HepG2 (cell line): ENCODE results near the gene MAOB. TPM values are rescaled to one million over a fixed set of nuclear protein-coding genes. Genes with fewer than 3 reads are reported as not detected.

Source experiments
- ATAC-seq: fragments of 200-7000 bp; cut with Tn5 transposase; 3 replicates; pipeline ENCODE4 v1.9.1; 2020; ENCODE audit warnings: mild to moderate bottlenecking, moderate library complexity
- BruUV-seq: library from RNA; stranded (reverse); fragments of 400-500 nt; replicated peaks from 2 replicates; lab custom pipeline; 2021; lab: Mats Ljungman, UMichigan
- CTCF ChIA-PET: fragments of 300-600 bp; formaldehyde crosslinking; extraction: SDS; loops from one replicate; lab custom pipeline; 2021; ENCODE audit warnings: low total read pairs, inconsistent platforms, low intra/inter-chr PET ratio; lab: Yijun Ruan, JAX
- POLR2A ChIA-PET: fragments of 350-600 bp; sonication (Branson Sonifier 250); formaldehyde crosslinking; loops from one replicate; lab custom pipeline; 2020; ENCODE audit warnings: antibody characterized with exemption, inconsistent platforms; lab: Yijun Ruan, JAX
- DNase-seq: peaks from one replicate; pipeline ENCODE4 v3.0.0-alpha.2; 2015; ENCODE audit warnings: low spot score
- FAIRE-seq: peaks from 3 replicates; lab custom pipeline; 2011; peaks lifted over from hg19 to GRCh38; lab: Jason Lieb, UNC
- H2AFZ ChIP-seq: one replicate; pipeline ENCODE4 v1.6.1; 2011; ENCODE audit warnings: low read length, inconsistent platforms
- H3K27ac ChIP-seq: fragments of 300-600 bp; 3 replicates; pipeline ENCODE4 v1.8.0; 2011; ENCODE audit warnings: mixed run types, mild to moderate bottlenecking, mixed read lengths, low read length, inconsistent platforms; ENCODE audit not compliant: insufficient read depth; ENCODE audit errors: extremely low read length
- H3K27me3 ChIP-seq, 2 experiments: fragments of 200-600 bp in 1 of 2; 2 replicates in 1 of 2; 3 replicates in 1 of 2; pipeline versions ENCODE4 v1.6.0 to v1.8.0; 2011; ENCODE audit warnings: low read length in 2 of 2, mild to moderate bottlenecking in 2 of 2, moderate library complexity in 2 of 2, inconsistent platforms in 1 of 2; ENCODE audit not compliant: insufficient read depth in 2 of 2, control insufficient read depth in 1 of 2
- H3K36me3 ChIP-seq, 2 experiments: fragments of 200-600 bp in 1 of 2; replicated peaks in 1 of 2; 2 replicates in 1 of 2; 3 replicates in 1 of 2; pipeline versions ENCODE4 v1.5.1 to v1.8.0; 2011; ENCODE audit warnings: low read length in 2 of 2, inconsistent platforms in 1 of 2; ENCODE audit not compliant: insufficient read depth in 2 of 2, control insufficient read depth in 1 of 2
- H3K4me1 ChIP-seq: 2 replicates; pipeline ENCODE4 v1.5.1; 2012; ENCODE audit warnings: low read length, inconsistent platforms; ENCODE audit not compliant: insufficient read depth
- H3K4me2 ChIP-seq: 2 replicates; pipeline ENCODE4 v1.6.0; 2011; ENCODE audit warnings: low read depth, low read length, inconsistent platforms
- H3K4me3 ChIP-seq, 3 experiments: fragments of 200-600 bp in 1 of 3; sonication (generic), shearing (Covaris generic) in 1 of 3; replicated peaks in 1 of 3; 2 replicates each; pipeline ENCODE4 v1.5.1; 2011 to 2016; ENCODE audit warnings: low read length in 3 of 3, inconsistent platforms in 2 of 3, low read depth in 2 of 3, mild to moderate bottlenecking in 2 of 3, control low read depth in 1 of 3, mixed read lengths in 1 of 3; ENCODE audit not compliant: insufficient read depth in 1 of 3
- H3K79me2 ChIP-seq: one replicate; pipeline ENCODE4 v1.6.1; 2011; ENCODE audit warnings: low read length, inconsistent platforms; ENCODE audit not compliant: insufficient read depth
- H3K9ac ChIP-seq: 2 replicates; pipeline ENCODE4 v1.6.0; 2011; ENCODE audit warnings: mild to moderate bottlenecking, low read depth, low read length, inconsistent platforms; ENCODE audit not compliant: insufficient read depth
- H3K9me3 ChIP-seq: 2 replicates; pipeline ENCODE4 v1.5.1; 2012; ENCODE audit warnings: mild to moderate bottlenecking, low read length
- H4K20me1 ChIP-seq: 2 replicates; pipeline ENCODE4 v1.6.0; 2011; ENCODE audit warnings: inconsistent platforms, mild to moderate bottlenecking, low read length, moderate library complexity; ENCODE audit not compliant: insufficient read depth
- ARID3A ChIP-seq: IDR thresholded peaks from 2 replicates; pipeline ENCODE4 v1.6.1; 2012; ENCODE audit warnings: low read depth, low read length, improper control_type of control experiment
- CBFB ChIP-seq: sonication (generic); formaldehyde crosslinking; IDR thresholded peaks from 2 replicates; pipeline ENCODE4 v1.4.0; 2020; ENCODE audit warnings: missing genetic modification reagents
- CCDC6 ChIP-seq: sonication (generic); formaldehyde crosslinking; IDR thresholded peaks from 2 replicates; pipeline ENCODE4 v1.8.1; 2022; ENCODE audit warnings: mild to moderate bottlenecking, missing genetic modification reagents, moderate library complexity
- DZIP1 ChIP-seq: sonication (generic); formaldehyde crosslinking; IDR thresholded peaks from 2 replicates; pipeline ENCODE4 v1.5.0; 2020; ENCODE audit warnings: mild to moderate bottlenecking, missing genetic modification reagents
- HNRNPLL ChIP-seq: fragments of 200-400 bp; formaldehyde crosslinking; IDR thresholded peaks from 2 replicates; pipeline ENCODE4 v1.6.1; 2017; ENCODE audit warnings: mild to moderate bottlenecking, low read depth, low read length; ENCODE audit not compliant: poor library complexity, severe bottlenecking
- MAFF ChIP-seq: IDR thresholded peaks from 2 replicates; pipeline ENCODE4 v1.6.1; 2011; ENCODE audit warnings: low read depth, low read length, improper control_type of control experiment
- MAFK ChIP-seq, 2 experiments: IDR thresholded peaks in 1 of 2; conservative IDR thresholded peaks in 1 of 2; 2 replicates each; pipeline ENCODE4 v1.6.1; 2011; ENCODE audit warnings: improper control_type of control experiment in 2 of 2, low read length in 2 of 2
- MAZ ChIP-seq, 2 experiments: sonication (generic) in 1 of 2; formaldehyde crosslinking in 1 of 2; IDR thresholded peaks; 2 replicates each; pipeline versions ENCODE4 v1.5.0 to v1.6.1; 2012 to 2020; ENCODE audit warnings: low read depth in 2 of 2, mild to moderate bottlenecking in 2 of 2, borderline replicate concordance in 1 of 2, improper control_type of control experiment in 1 of 2, low read length in 1 of 2, missing genetic modification reagents in 1 of 2, moderate library complexity in 1 of 2
- ZBTB38 ChIP-seq: sonication (generic); formaldehyde crosslinking; IDR thresholded peaks from 2 replicates; pipeline ENCODE4 v1.5.1; 2020; ENCODE audit warnings: mild to moderate bottlenecking, missing genetic modification reagents
- ZNF296 ChIP-seq: sonication (generic); formaldehyde crosslinking; conservative IDR thresholded peaks from 2 replicates; pipeline ENCODE4 v1.5.0; 2020; ENCODE audit warnings: mild to moderate bottlenecking, missing genetic modification reagents
- ZNF761 ChIP-seq: sonication (generic); formaldehyde crosslinking; conservative IDR thresholded peaks from 2 replicates; pipeline ENCODE4 v1.4.0; 2020; ENCODE audit warnings: mild to moderate bottlenecking, missing genetic modification reagents
- WGBS: methylation state at CpG from one replicate; pipeline ENCODE4 v1.1.6; 2017; ENCODE audit warnings: low lambda C conversion rate; 5-methylcytosine and 5-hydroxymethylcytosine counted together
- in situ Hi-C: cut with HindIII; loops from 2 replicates; pipeline ENCODE4 v1.10.0; 2017; ENCODE audit warnings: low pct_unique_long_range_greater_than_20kb; ENCODE audit not compliant: extremely low pct_ligation_motif_present
- intact Hi-C: fragments of 100-400 bp; cut with micrococcal nuclease; formaldehyde crosslinking; loops from one replicate; pipeline ENCODE4 v1.10.0; 2022; ENCODE audit not compliant: unreplicated experiment
- polyA plus RNA-seq, 8 experiments: library from polyadenylated mRNA; depleted of rRNA in 3 of 8; stranded (reverse) in 7 of 8; unstranded in 1 of 8; fragments of >200 nt; fragmentation: Illumina TruSeq in 4 of 8; extraction: Trizol in 4 of 8; gene quantifications; 2 replicates each; pipeline versions ENCODE4 v1.2.1 to v1.2.3, GENCODE V29; 2011 to 2016; ENCODE audit warnings: low read depth in 4 of 8, missing spikeins in 1 of 8, mixed read lengths in 1 of 8; ENCODE audit not compliant: insufficient read depth in 1 of 8
- total RNA-seq, 5 experiments: library from RNA; depleted of rRNA; stranded (reverse); fragments of >200 nt; fragmentation: Illumina TruSeq; extraction: Trizol; gene quantifications; 2 replicates each; pipeline ENCODE4 v1.2.3, GENCODE V29; 2016; ENCODE audit warnings: low read depth in 1 of 5
- TF ChIP-seq, protein P1 (sequence below): sonication (generic); formaldehyde crosslinking; IDR thresholded peaks from 2 replicates; pipeline ENCODE4 v1.5.0; 2020; ENCODE audit warnings: missing genetic modification reagents

MAOB gene
- total and polyA plus RNA-seq, 2 of the 13 experiments (the other 11 are each of a cell fraction or from before 2014, with no cell fraction given), result 11.0 to 19.0 TPM

GRCh38 chrX:43878906-43879526 is 3.2 kb downstream of the MAOB start:
- Histone ChIP-seq H3K9me3 (no peaks in the 10 kb centered on the region), H2AFZ (no peak overlapping the region), H3K27me3 (no peaks in the 10 kb centered on the region), H3K36me3 (no peaks in the 10 kb centered on the region), H3K4me3 (no peak overlapping the region), H3K79me2 (no peaks in the 10 kb centered on the region), H3K4me1 (peaks cover 54% of the 10 kb centered on the region), H3K27ac (no peak overlapping the region), H3K4me2 (0 out of 2 replicates have a peak overlapping the region, but pooled peaks have one; percentile 12), H4K20me1 (no peaks in the 10 kb centered on the region)
- CTCF ChIA-PET, result no interaction called here
- BruUV-seq, result no TSS peak
- intact Hi-C loops (no loop called here), in situ Hi-C loops (no loop called here)
- FAIRE-seq (no peak), DNase-seq (no peak), ATAC-seq (no peak)
- WGBS, result 75% methylated on average over 6 of the region's 6 CpGs
- POLR2A ChIA-PET, result interaction anchor here (0.9 to 1.7 kb wide), 2 partner anchors 8 to 13 kb away, joined by 3 to 7 read pairs; no protein-coding TSS in a partner anchor
- TF ChIP-seq MAFF, result peak; percentile 77
- no peak for TF ChIP-seq ZNF296 (CRISPR knock-in tag)
- peak; percentile 70 to 85 for TF ChIP-seq MAFK (conservative IDR thresholded peaks at IDR 0.05 in 1 of 2, IDR thresholded peaks at IDR 0.05 in 1 of 2; ENCODE audit: low read length in 2 of 2)
- TF ChIP-seq, all 625 proteins: peak for 2
- H3K9ac ChIP-seq, result no peak overlapping the region

- FAIRE-seq, result no peak
- Histone ChIP-seq H3K4me3 (no peak overlapping the region), H3K27me3 (no peaks in the 10 kb centered on the region), H3K9ac (no peak overlapping the region), H3K9me3 (no peaks in the 10 kb centered on the region), H4K20me1 (no peaks in the 10 kb centered on the region), H3K4me2 (no peak overlapping the region), H3K4me1 (peaks cover 46% of the 10 kb centered on the region), H3K36me3 (no peaks in the 10 kb centered on the region), H3K27ac (no peak overlapping the region), H2AFZ (no peak overlapping the region), H3K79me2 (no peaks in the 10 kb centered on the region)
- ChIA-PET POLR2A (no interaction called here), CTCF (no interaction called here)
- DNase-seq, result no peak
- ATAC-seq, result no peak
- BruUV-seq, result no TSS peak
- in situ Hi-C loops (no loop called here), intact Hi-C loops (no loop called here)
- WGBS, result 97% methylated on average over 3 of the region's 3 CpGs
- TF ChIP-seq, protein P1, sequence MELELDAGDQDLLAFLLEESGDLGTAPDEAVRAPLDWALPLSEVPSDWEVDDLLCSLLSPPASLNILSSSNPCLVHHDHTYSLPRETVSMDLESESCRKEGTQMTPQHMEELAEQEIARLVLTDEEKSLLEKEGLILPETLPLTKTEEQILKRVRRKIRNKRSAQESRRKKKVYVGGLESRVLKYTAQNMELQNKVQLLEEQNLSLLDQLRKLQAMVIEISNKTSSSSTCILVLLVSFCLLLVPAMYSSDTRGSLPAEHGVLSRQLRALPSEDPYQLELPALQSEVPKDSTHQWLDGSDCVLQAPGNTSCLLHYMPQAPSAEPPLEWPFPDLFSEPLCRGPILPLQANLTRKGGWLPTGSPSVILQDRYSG (CRISPR knock-in tag), result no peak
- TF ChIP-seq MAZ (IDR thresholded peaks at IDR 0.05; ENCODE audit: borderline replicate concordance, low read depth, low read length) (no peak), MAZ (CRISPR knock-in tag; IDR thresholded peaks at IDR 0.05; ENCODE audit: low read depth) (no peak), CBFB (CRISPR knock-in tag) (no peak), ZBTB38 (no peak), CCDC6 (no peak), HNRNPLL (no peak), DZIP1 (CRISPR knock-in tag) (no peak), ARID3A (no peak), ZNF761 (CRISPR knock-in tag) (no peak)
Observed at GRCh38 chrX:43876680-43877079, 5.6 kb downstream of the MAOB start.
